Prostate gland (tissue), 2 donors: Measurements from ENCODE around the gene RBP3.

Source experiments
- CTCF ChIP-seq, 4 experiments: fragments of 200-600 bp in 2 of 4; fragments of 450-650 bp in 2 of 4; sonication (generic) in 2 of 4; IDR thresholded peaks; 1 replicate in 3 of 4; 2 replicates in 1 of 4; pipeline ENCODE4 v1.5.1; 2016 to 2019; ENCODE audit warnings: antibody characterized with exemption in 4 of 4, mild to moderate bottlenecking in 2 of 4, moderate library complexity in 2 of 4
- POLR2A ChIP-seq: fragments of 450-650 bp; IDR thresholded peaks from one replicate; pipeline ENCODE4 v1.6.1; 2016; ENCODE audit warnings: antibody characterized with exemption, mild to moderate bottlenecking

GRCh38 chr10:47317251-47317650 is 30.9 kb upstream of the RBP3 start:
- TF ChIP-seq CTCF (IDR thresholded peaks at IDR 0.05) (no peak), POLR2A (no peak)
